IMR-90 (cell line): ENCODE measurements around the gene JCAD. TPM values are rescaled to one million over a fixed set of nuclear protein-coding genes. Genes with fewer than 3 reads are reported as not detected.

Source experiments
- ATAC-seq: fragments of 200-7000 bp; cut with Tn5 transposase; 2 replicates; pipeline ENCODE4 v1.9.1; 2020; ENCODE audit warnings: low read depth, mild to moderate bottlenecking, moderate library complexity
- BruUV-seq: library from RNA; stranded (reverse); fragments of 400-500 nt; replicated peaks from 2 replicates; lab custom pipeline; 2021; lab: Mats Ljungman, UMichigan
- CTCF ChIA-PET: fragments of 300-600 bp; formaldehyde crosslinking; extraction: SDS; loops from one replicate; lab custom pipeline; 2021; ENCODE audit warnings: antibody characterized with exemption; lab: Yijun Ruan, JAX
- POLR2A ChIA-PET: fragments of 300-600 bp; sonication (Branson Sonifier 250); formaldehyde crosslinking; loops from one replicate; lab custom pipeline; 2022; ENCODE audit warnings: antibody characterized with exemption; ENCODE audit not compliant: unreplicated experiment; lab: Charles Lee
- DNase-seq: peaks from one replicate; pipeline ENCODE4 v3.0.0; 2013
- H2AFZ ChIP-seq: replicated peaks from 2 replicates; pipeline ENCODE3; 2013; ENCODE audit warnings: low read length, mild to moderate bottlenecking; ENCODE audit not compliant: poor library complexity
- H2AK5ac ChIP-seq: 2 replicates; pipeline ENCODE4 v1.6.1; 2013; ENCODE audit warnings: low read depth, low read length, inconsistent platforms
- H2AK9ac ChIP-seq: replicated peaks from 2 replicates; pipeline ENCODE3; 2013; ENCODE audit warnings: mild to moderate bottlenecking, low read depth, low read length, moderate library complexity; ENCODE audit not compliant: poor library complexity
- H2BK120ac ChIP-seq: 2 replicates; pipeline ENCODE4 v1.6.1; 2013; ENCODE audit warnings: low read depth, low read length, inconsistent platforms
- H2BK15ac ChIP-seq: 3 replicates; pipeline ENCODE4 v1.6.1; 2013; ENCODE audit warnings: low read depth, low read length, inconsistent platforms
- H2BK20ac ChIP-seq: 2 replicates; pipeline ENCODE4 v1.6.1; 2013; ENCODE audit warnings: low read depth, mild to moderate bottlenecking, inconsistent platforms, low read length, moderate library complexity
- H2BK5ac ChIP-seq: 2 replicates; pipeline ENCODE4 v1.6.1; 2013; ENCODE audit warnings: mild to moderate bottlenecking, low read depth, low read length, inconsistent platforms; ENCODE audit not compliant: poor library complexity, severe bottlenecking
- H3K14ac ChIP-seq: replicated peaks from 2 replicates; pipeline ENCODE4 v1.6.1; 2013; ENCODE audit warnings: low read depth, low read length, inconsistent platforms
- H3K18ac ChIP-seq: 2 replicates; pipeline ENCODE4 v1.6.1; 2013; ENCODE audit warnings: low read depth, low read length, control low read depth
- H3K23ac ChIP-seq: 2 replicates; pipeline ENCODE4 v1.6.1; 2013; ENCODE audit warnings: low read depth, low read length, inconsistent platforms
- H3K27ac ChIP-seq: 2 replicates; pipeline ENCODE4 v1.5.1; 2013; ENCODE audit warnings: mild to moderate bottlenecking, control low read depth, low read length; ENCODE audit not compliant: insufficient read depth
- H3K27me3 ChIP-seq: 2 replicates; pipeline ENCODE4 v1.6.1; 2013; ENCODE audit warnings: low read length; ENCODE audit not compliant: control insufficient read depth, insufficient read depth
- H3K36me3 ChIP-seq: 2 replicates; pipeline ENCODE4 v1.6.1; 2013; ENCODE audit warnings: low read length, mixed read lengths; ENCODE audit not compliant: control insufficient read depth, insufficient read depth
- H3K4ac ChIP-seq: 2 replicates; pipeline ENCODE4 v1.6.1; 2013; ENCODE audit warnings: low read depth, low read length, inconsistent platforms
- H3K4me1 ChIP-seq: 2 replicates; pipeline ENCODE4 v1.6.1; 2013; ENCODE audit warnings: low read length, mixed read lengths; ENCODE audit not compliant: control insufficient read depth, insufficient read depth
- H3K4me2 ChIP-seq: 2 replicates; pipeline ENCODE4 v1.6.1; 2013; ENCODE audit warnings: low read depth, mild to moderate bottlenecking, control low read depth, low read length, moderate library complexity
- H3K4me3 ChIP-seq: 2 replicates; pipeline ENCODE4 v1.5.1; 2013; ENCODE audit warnings: low read depth, mild to moderate bottlenecking, control low read depth, low read length, moderate library complexity; ENCODE audit not compliant: insufficient read depth
- H3K56ac ChIP-seq: 2 replicates; pipeline ENCODE4 v1.6.1; 2013; ENCODE audit warnings: low read length, inconsistent platforms; ENCODE audit not compliant: insufficient read depth; ENCODE audit errors: extremely low read depth
- H3K79me1 ChIP-seq, 2 experiments: 2 replicates each; pipeline ENCODE4 v1.6.1; 2013; ENCODE audit warnings: low read length in 2 of 2, inconsistent platforms in 1 of 2, low read depth in 1 of 2
- H3K9ac ChIP-seq: 2 replicates; pipeline ENCODE4 v1.6.1; 2013; ENCODE audit warnings: low read depth, low read length, control low read depth
- H3K9me1 ChIP-seq: 2 replicates; pipeline ENCODE4 v1.6.1; 2013; ENCODE audit warnings: low read length, inconsistent platforms; ENCODE audit not compliant: insufficient read depth
- H3K9me3 ChIP-seq: 2 replicates; pipeline ENCODE4 v1.6.1; 2013; ENCODE audit warnings: low read length; ENCODE audit not compliant: control insufficient read depth, insufficient read depth
- H4K20me1 ChIP-seq: 2 replicates; pipeline ENCODE4 v1.6.1; 2013; ENCODE audit warnings: low read length, inconsistent platforms; ENCODE audit not compliant: insufficient read depth
- H4K5ac ChIP-seq: 2 replicates; pipeline ENCODE4 v1.6.1; 2013; ENCODE audit warnings: mild to moderate bottlenecking, low read depth, low read length, control low read depth
- H4K8ac ChIP-seq, 2 experiments: 2 replicates each; pipeline ENCODE4 v1.6.1; 2013; ENCODE audit warnings: low read depth in 2 of 2, low read length in 2 of 2, control low read depth in 1 of 2, inconsistent platforms in 1 of 2
- H4K91ac ChIP-seq: 2 replicates; pipeline ENCODE4 v1.6.1; 2013; ENCODE audit warnings: low read depth, low read length, inconsistent platforms; ENCODE audit not compliant: insufficient read depth
- BHLHE40 ChIP-seq: fragments of 150-350 bp; IDR thresholded peaks from 2 replicates; pipeline ENCODE4 v1.6.1; 2016; ENCODE audit warnings: mild to moderate bottlenecking, low read depth, low read length
- CEBPB ChIP-seq: IDR thresholded peaks from 2 replicates; pipeline ENCODE4 v1.6.1; 2012; ENCODE audit warnings: low read depth, low read length, improper control_type of control experiment
- CTCF ChIP-seq: conservative IDR thresholded peaks from 2 replicates; pipeline ENCODE4 v1.5.1; 2012; ENCODE audit warnings: mild to moderate bottlenecking, low read depth, low read length, improper control_type of control experiment
- ELK1 ChIP-seq: fragments of 150-350 bp; IDR thresholded peaks from 2 replicates; pipeline ENCODE4 v1.6.1; 2016; ENCODE audit warnings: low read depth, mild to moderate bottlenecking, low read length, moderate library complexity, borderline replicate concordance
- FOS ChIP-seq: fragments of 150-350 bp; IDR thresholded peaks from 2 replicates; pipeline ENCODE4 v1.6.1; 2016; ENCODE audit warnings: low read depth, low read length
- MAFK ChIP-seq: IDR thresholded peaks from 2 replicates; pipeline ENCODE4 v1.6.1; 2012; ENCODE audit warnings: low read depth, low read length, improper control_type of control experiment
- MAZ ChIP-seq: IDR thresholded peaks from 2 replicates; pipeline ENCODE4 v1.6.1; 2012; ENCODE audit warnings: low read depth, mild to moderate bottlenecking, low read length, improper control_type of control experiment, moderate library complexity, borderline replicate concordance
- MXI1 ChIP-seq: IDR thresholded peaks from 2 replicates; pipeline ENCODE4 v1.6.1; 2012; ENCODE audit warnings: low read depth, mild to moderate bottlenecking, low read length, moderate library complexity, borderline replicate concordance
- POLR2A ChIP-seq: IDR thresholded peaks from 2 replicates; pipeline ENCODE4 v1.6.1; 2012; ENCODE audit warnings: mild to moderate bottlenecking, low read depth, low read length
- RAD21 ChIP-seq: IDR thresholded peaks from 2 replicates; pipeline ENCODE4 v1.6.1; 2012; ENCODE audit warnings: low read length, improper control_type of control experiment
- SMC3 ChIP-seq: fragments of 150-350 bp; IDR thresholded peaks from 2 replicates; pipeline ENCODE4 v1.6.1; 2016; ENCODE audit warnings: low read depth, mild to moderate bottlenecking, antibody characterized with exemption, low read length, moderate library complexity
- WGBS, 2 experiments: methylation state at CpG; one replicate each; pipeline versions ENCODE4 v1.1.5 to v1.1.7; 2013; ENCODE audit warnings: missing lambda C conversion rate in 2 of 2; ENCODE audit not compliant: insufficient read length in 1 of 2; ENCODE audit errors: extremely low coverage in 2 of 2; 5-methylcytosine and 5-hydroxymethylcytosine counted together
- dilution Hi-C: fragments of 300-500 bp; cut with HindIII; formaldehyde crosslinking; loops from one replicate; pipeline ENCODE4 v1.14.3; 2018; ENCODE audit warnings: low sequenced_read_pairs; ENCODE audit not compliant: unreplicated experiment
- in situ Hi-C: fragments of 300-500 bp; cut with MboI; formaldehyde crosslinking; loops from 3 replicates; pipeline ENCODE4 v1.14.3; 2019; ENCODE audit warnings: low sequenced_read_pairs, inconsistent platforms, mixed read lengths
- intact Hi-C: fragments of 100-400 bp; cut with micrococcal nuclease; formaldehyde crosslinking; loops from 2 replicates; pipeline ENCODE4 v1.10.0; 2022
- polyA plus RNA-seq, 3 experiments: library from polyadenylated mRNA; depleted of rRNA; stranded (reverse); fragments of >200 nt; gene quantifications; 2 replicates each; pipeline ENCODE4 v1.2.3, GENCODE V29; 2012; ENCODE audit warnings: low replicate concordance in 1 of 3
- total RNA-seq: library from RNA; depleted of rRNA; stranded (reverse); fragments of >200 nt; gene quantifications from 2 replicates; pipeline ENCODE4 v1.2.3, GENCODE V29; 2012

The JCAD gene
- total and polyA plus RNA-seq, 2 of the 4 experiments (the other 2 are of a cell fraction) = 15.9 to 16.8 TPM

GRCh38 chr10:30022590-30022989 lies 36.8 kb downstream of the JCAD start:
- no peaks in the 10 kb centered on the region for H3K4me1 ChIP-seq
- no peak overlapping the region for H3K23ac ChIP-seq
- no peak overlapping the region for H2BK20ac ChIP-seq
- H3K9ac ChIP-seq = no peak overlapping the region
- peaks cover 36 to 82% of the 10 kb centered on the region in 2 experiments for H3K79me1 ChIP-seq
- H3K4me2 ChIP-seq = no peak overlapping the region
- H2BK15ac ChIP-seq = no peak overlapping the region
- DNase-seq = no peak
- H4K91ac ChIP-seq = no peak overlapping the region
- BruUV-seq = no TSS peak
- H2BK5ac ChIP-seq = no peak overlapping the region
- H2AK9ac ChIP-seq = no peak overlapping the region
- no peaks in the 10 kb centered on the region for H3K27me3 ChIP-seq
- no peak overlapping the region for H4K8ac ChIP-seq
- H3K14ac ChIP-seq = no peak overlapping the region
- in situ Hi-C loops (no loop called here), dilution Hi-C loops (no loop called here), intact Hi-C loops (no loop called here)
- peaks cover 56% of the 10 kb centered on the region for H4K20me1 ChIP-seq
- no peak overlapping the region for H3K27ac ChIP-seq
- no peak overlapping the region for H3K4ac ChIP-seq
- no peak overlapping the region for H3K4me3 ChIP-seq
- H3K18ac ChIP-seq = no peak overlapping the region
- H2AK5ac ChIP-seq = no peak overlapping the region
- ChIA-PET CTCF (interaction anchor here (0.6 to 0.7 kb wide), 2 partner anchors 8 to 522 kb away, joined by 4 read pairs; no protein-coding TSS in a partner anchor), POLR2A (no interaction called here)
- no peak overlapping the region for H2AFZ ChIP-seq
- no peak overlapping the region for H2BK120ac ChIP-seq
- H3K56ac ChIP-seq = no peak overlapping the region
- ATAC-seq = no peak
- WGBS, 2 experiments = no CpG with 5 or more reads among the region's 6 CpGs
- H3K9me3 ChIP-seq = no peaks in the 10 kb centered on the region
- H3K36me3 ChIP-seq = peaks cover 51% of the 10 kb centered on the region
- peaks cover 13% of the 10 kb centered on the region; the same call in 1 of the 2 replicates for H3K9me1 ChIP-seq
- TF ChIP-seq ELK1 (no peak), FOS (no peak), MXI1 (no peak), MAFK (no peak), RAD21 (no peak), CTCF (no peak), MAZ (no peak), POLR2A (no peak), SMC3 (no peak), CEBPB (no peak), BHLHE40 (no peak)
- no peak overlapping the region for H4K5ac ChIP-seq
